Vagina (tissue), 2 donors: Measurements from ENCODE around the gene IMMP2L.

Source experiments
- CTCF ChIP-seq, 3 experiments: fragments of 450-650 bp in 2 of 3; fragments of 200-600 bp in 1 of 3; sonication (generic) in 1 of 3; IDR thresholded peaks; one replicate each; pipeline ENCODE4 v1.5.1; 2017 to 2019; ENCODE audit warnings: antibody characterized with exemption in 3 of 3, mild to moderate bottlenecking in 2 of 3, moderate library complexity in 2 of 3
- POLR2A ChIP-seq, 2 donors: fragments of 450-650 bp; IDR thresholded peaks; one replicate each; pipeline ENCODE4 v1.6.1; 2017; ENCODE audit warnings: antibody characterized with exemption in 2 of 2, mild to moderate bottlenecking in 2 of 2, moderate library complexity in 2 of 2
- POLR2AphosphoS5 ChIP-seq, 2 donors: sonication (generic); formaldehyde crosslinking; IDR thresholded peaks; one replicate each; pipeline ENCODE4 v1.9.0; 2017; ENCODE audit warnings: antibody characterized with exemption in 2 of 2, mild to moderate bottlenecking in 2 of 2, low read depth in 1 of 2; ENCODE audit not compliant: insufficient read depth in 1 of 2

GRCh38 chr7:110881721-110882120 is 680.6 kb downstream of the IMMP2L start:
- TF ChIP-seq CTCF (IDR thresholded peaks at IDR 0.05) (no peak), POLR2A (IDR thresholded peaks at IDR 0.05) (no peak), POLR2AphosphoS5 (IDR thresholded peaks at IDR 0.05; ENCODE audit: insufficient read depth in 1 of 2, low read depth in 1 of 2) (no peak)
